SK-N-SH treated with all-trans-retinoic acid at 6 μM for 48 hours (cell line): ENCODE data around the gene UVRAG.

Experiments used
- ARNTL ChIP-seq: fragments of 450-650 bp; formaldehyde crosslinking; IDR thresholded peaks from 2 replicates; pipeline ENCODE4 v1.5.0; 2020; ENCODE audit warnings: low read depth, mild to moderate bottlenecking, moderate library complexity, borderline replicate concordance
- CREB5 ChIP-seq: fragments of 250-450 bp; sonication (Bioruptor Pico); IDR thresholded peaks from 2 replicates; pipeline ENCODE4 v1.5.1; 2020; ENCODE audit warnings: low read depth, mild to moderate bottlenecking, moderate library complexity
- ESRRG ChIP-seq: fragments of 250-450 bp; sonication (Bioruptor Pico); IDR thresholded peaks from 2 replicates; pipeline ENCODE4 v1.6.1; 2021; ENCODE audit warnings: mild to moderate bottlenecking
- ISL1 ChIP-seq: fragments of 250-450 bp; sonication (Bioruptor Pico); IDR thresholded peaks from 2 replicates; pipeline ENCODE4 v2.1.2; 2022; ENCODE audit warnings: mild to moderate bottlenecking, moderate library complexity
- PATZ1 ChIP-seq: fragments of 250-450 bp; sonication (Bioruptor Pico); IDR thresholded peaks from 2 replicates; pipeline ENCODE4 v1.8.0; 2020; ENCODE audit warnings: mild to moderate bottlenecking, moderate library complexity, borderline replicate concordance
- RARB ChIP-seq: fragments of 250-450 bp; sonication (Bioruptor Pico); IDR thresholded peaks from 2 replicates; pipeline ENCODE4 v1.8.0; 2021; ENCODE audit warnings: mild to moderate bottlenecking, moderate library complexity
- SNAI2 ChIP-seq: fragments of 250-450 bp; sonication (Bioruptor Pico); IDR thresholded peaks from 2 replicates; pipeline ENCODE4 v1.5.0; 2020; ENCODE audit warnings: mild to moderate bottlenecking, moderate library complexity
- ZFP3 ChIP-seq: fragments of 250-450 bp; sonication (Bioruptor Pico); IDR thresholded peaks from 2 replicates; pipeline ENCODE4 v1.5.0; 2020; ENCODE audit warnings: mild to moderate bottlenecking, moderate library complexity

DNA sequence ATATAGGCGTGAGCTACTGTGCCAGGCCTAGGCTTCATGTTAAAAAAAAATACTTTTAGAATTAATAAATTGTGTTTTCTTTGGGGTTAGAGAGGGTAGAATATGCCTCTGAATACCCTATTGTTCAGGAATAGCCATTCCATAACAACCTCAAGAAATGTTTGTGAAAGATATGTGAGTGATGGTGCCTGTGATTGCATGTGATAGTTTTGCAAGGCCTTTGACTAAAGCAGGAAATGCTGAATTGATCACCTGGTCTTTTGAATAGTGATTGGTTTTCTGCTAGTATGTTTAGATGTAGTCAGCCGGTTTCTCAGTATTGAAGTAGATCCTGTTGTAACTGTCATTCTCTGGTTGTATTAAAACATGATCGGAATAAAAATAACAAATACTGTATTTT lies 73.4 kb downstream of the UVRAG start:
- TF ChIP-seq SNAI2 (CRISPR knock-in tag) (no peak), ISL1 (CRISPR knock-in tag) (no peak), PATZ1 (CRISPR knock-in tag) (no peak), ZFP3 (no peak), ESRRG (CRISPR knock-in tag) (no peak), ARNTL (CRISPR knock-in tag) (no peak), CREB5 (CRISPR knock-in tag) (no peak), RARB (no peak)
